HEK293 (cell line): ENCODE data around the gene HDGF.

Source experiments
- BCL11B ChIP-seq: fragments of 450-650 bp; formaldehyde crosslinking; IDR thresholded peaks from 2 replicates; pipeline ENCODE4 v1.5.1; 2016; ENCODE audit warnings: low read depth, missing biosample characterization, missing genetic modification characterization
- HOXC10 ChIP-seq: sonication (generic); formaldehyde crosslinking; IDR thresholded peaks from 2 replicates; pipeline ENCODE4 v1.8.1; 2023; ENCODE audit warnings: mild to moderate bottlenecking, missing genetic modification reagents
- PRDM1 ChIP-seq: fragments of 450-650 bp; formaldehyde crosslinking; IDR thresholded peaks from 2 replicates; pipeline ENCODE4; 2016; ENCODE audit warnings: missing biosample characterization, missing genetic modification characterization
- WT1 ChIP-seq: fragments of 450-650 bp; formaldehyde crosslinking; IDR thresholded peaks from 2 replicates; pipeline ENCODE4 v1.5.1; 2016; ENCODE audit warnings: missing biosample characterization, missing genetic modification characterization
- ZBTB1 ChIP-seq: fragments of 450-650 bp; formaldehyde crosslinking; IDR thresholded peaks from 2 replicates; pipeline ENCODE4 v1.5.1; 2016; ENCODE audit warnings: missing biosample characterization, missing genetic modification characterization
- ZBTB17 ChIP-seq: fragments of 450-650 bp; formaldehyde crosslinking; IDR thresholded peaks from 2 replicates; pipeline ENCODE4 v1.5.1; 2016; ENCODE audit warnings: missing biosample characterization, missing genetic modification characterization
- ZBTB20 ChIP-seq: fragments of 450-650 bp; formaldehyde crosslinking; IDR thresholded peaks from 2 replicates; pipeline ENCODE4 v1.5.1; 2016; ENCODE audit warnings: missing biosample characterization, missing genetic modification characterization
- ZBTB21 ChIP-seq: fragments of 450-650 bp; formaldehyde crosslinking; IDR thresholded peaks from 2 replicates; pipeline ENCODE4 v1.5.1; 2017; ENCODE audit warnings: missing biosample characterization, missing genetic modification characterization
- ZBTB26 ChIP-seq: fragments of 450-650 bp; formaldehyde crosslinking; optimal IDR thresholded peaks from 2 replicates; pipeline ENCODE3; 2016; ENCODE audit warnings: missing biosample characterization, mild to moderate bottlenecking, missing genetic modification characterization
- ZBTB8A ChIP-seq: fragments of 450-650 bp; formaldehyde crosslinking; IDR thresholded peaks from 2 replicates; pipeline ENCODE4 v1.5.1; 2016; ENCODE audit warnings: missing biosample characterization, missing genetic modification characterization
- ZFP37 ChIP-seq: fragments of 450-650 bp; formaldehyde crosslinking; IDR thresholded peaks from 2 replicates; pipeline ENCODE4 v1.5.1; 2016; ENCODE audit warnings: missing biosample characterization, missing genetic modification characterization
- ZNF112 ChIP-seq: fragments of 450-650 bp; formaldehyde crosslinking; IDR thresholded peaks from 2 replicates; pipeline ENCODE4 v1.5.0; 2017; ENCODE audit warnings: missing biosample characterization, missing genetic modification characterization
- ZNF138 ChIP-seq: fragments of 450-650 bp; formaldehyde crosslinking; IDR thresholded peaks from 2 replicates; pipeline ENCODE4 v1.5.1; 2016; ENCODE audit warnings: missing biosample characterization, missing genetic modification characterization, borderline replicate concordance
- ZNF169 ChIP-seq: fragments of 450-650 bp; formaldehyde crosslinking; IDR thresholded peaks from 2 replicates; pipeline ENCODE4 v1.5.1; 2016; ENCODE audit warnings: missing biosample characterization, missing genetic modification characterization
- ZNF223 ChIP-seq: fragments of 450-650 bp; formaldehyde crosslinking; IDR thresholded peaks from 2 replicates; pipeline ENCODE4 v1.5.1; 2016; ENCODE audit warnings: missing biosample characterization, missing genetic modification characterization
- ZNF274 ChIP-seq, 2 experiments: fragments of 200-500 bp in 1 of 2; fragments of 450-650 bp in 1 of 2; sonication (Bioruptor generic) in 1 of 2; formaldehyde crosslinking in 1 of 2; IDR thresholded peaks; 2 replicates each; pipeline versions ENCODE4 v1.5.1 to v1.6.1; 2014 to 2016; ENCODE audit warnings: borderline replicate concordance in 1 of 2, inconsistent platforms in 1 of 2, low read length in 1 of 2, missing biosample characterization in 1 of 2, missing genetic modification characterization in 1 of 2
- ZNF423 ChIP-seq: fragments of 450-650 bp; formaldehyde crosslinking; IDR thresholded peaks from 2 replicates; pipeline ENCODE4 v1.5.1; 2016; ENCODE audit warnings: missing biosample characterization, missing genetic modification characterization
- ZNF48 ChIP-seq: fragments of 450-650 bp; formaldehyde crosslinking; IDR thresholded peaks from 2 replicates; pipeline ENCODE4 v1.5.1; 2016; ENCODE audit warnings: missing biosample characterization, missing genetic modification characterization
- ZNF521 ChIP-seq: fragments of 450-650 bp; formaldehyde crosslinking; IDR thresholded peaks from 2 replicates; pipeline ENCODE4 v1.5.1; 2017; ENCODE audit warnings: missing biosample characterization, mild to moderate bottlenecking, missing genetic modification characterization
- ZNF571 ChIP-seq: fragments of 450-650 bp; formaldehyde crosslinking; IDR thresholded peaks from 2 replicates; pipeline ENCODE4 v1.5.0; 2017; ENCODE audit warnings: missing biosample characterization, missing genetic modification characterization
- ZNF621 ChIP-seq: fragments of 450-650 bp; formaldehyde crosslinking; IDR thresholded peaks from 2 replicates; pipeline ENCODE4 v1.5.1; 2017; ENCODE audit warnings: missing biosample characterization, missing genetic modification characterization
- ZNF645 ChIP-seq: fragments of 450-650 bp; formaldehyde crosslinking; IDR thresholded peaks from 2 replicates; pipeline ENCODE4; 2016; ENCODE audit warnings: missing biosample characterization, missing genetic modification characterization
- ZNF654 ChIP-seq: fragments of 450-650 bp; formaldehyde crosslinking; IDR thresholded peaks from 2 replicates; pipeline ENCODE4 v1.5.1; 2016; ENCODE audit warnings: low read depth, missing biosample characterization, missing genetic modification characterization
- ZNF658 ChIP-seq: fragments of 450-650 bp; formaldehyde crosslinking; IDR thresholded peaks from 2 replicates; pipeline ENCODE4; 2016; ENCODE audit warnings: missing biosample characterization, missing genetic modification characterization
- ZNF701 ChIP-seq: fragments of 450-650 bp; formaldehyde crosslinking; IDR thresholded peaks from 2 replicates; pipeline ENCODE4 v1.5.1; 2016; ENCODE audit warnings: missing biosample characterization, missing genetic modification characterization
- ZNF791 ChIP-seq: fragments of 450-650 bp; formaldehyde crosslinking; IDR thresholded peaks from 2 replicates; pipeline ENCODE4 v1.5.1; 2016; ENCODE audit warnings: missing biosample characterization, missing genetic modification characterization
- ZNF837 ChIP-seq: fragments of 450-650 bp; formaldehyde crosslinking; IDR thresholded peaks from 2 replicates; pipeline ENCODE4 v1.5.1; 2016; ENCODE audit warnings: missing biosample characterization, missing genetic modification characterization
- ZSCAN23 ChIP-seq: fragments of 450-650 bp; formaldehyde crosslinking; IDR thresholded peaks from 2 replicates; pipeline ENCODE4 v1.5.1; 2016; ENCODE audit warnings: missing biosample characterization, missing genetic modification characterization
- TF ChIP-seq, protein P1 (sequence below): fragments of 450-650 bp; formaldehyde crosslinking; IDR thresholded peaks from 2 replicates; pipeline ENCODE4 v1.5.1; 2017; ENCODE audit warnings: missing biosample characterization, missing genetic modification characterization
- TF ChIP-seq, protein P2 (sequence below): fragments of 450-650 bp; formaldehyde crosslinking; IDR thresholded peaks from 2 replicates; pipeline ENCODE4 v1.5.1; 2016; ENCODE audit warnings: missing biosample characterization, missing genetic modification characterization, borderline replicate concordance
- TF ChIP-seq, protein P3 (sequence below): fragments of 450-650 bp; formaldehyde crosslinking; IDR thresholded peaks from 2 replicates; pipeline ENCODE4 v1.5.1; 2017; ENCODE audit warnings: missing biosample characterization, mild to moderate bottlenecking, missing genetic modification characterization, moderate library complexity

The HDGF gene

GRCh38 chr1:156709757-156710489 is 41.6 kb downstream of the HDGF start (continued):
- no peak for TF ChIP-seq ZBTB26
- TF ChIP-seq ZNF645 (tag by site-specific recombination) = no peak
- no peak for TF ChIP-seq ZSCAN23
- no peak for TF ChIP-seq HOXC10 (CRISPR knock-in tag)
- no peak for TF ChIP-seq ZNF48 (tag by site-specific recombination)
- peak; percentile 65; the same call in 1 of the 2 replicates for TF ChIP-seq ZBTB17 (tag by site-specific recombination)
- no peak for TF ChIP-seq ZNF791
- no peak for TF ChIP-seq ZNF701 (tag by site-specific recombination)
- TF ChIP-seq WT1 (tag by site-specific recombination) = peak; percentile 77; the same call in 1 of the 2 replicates
- TF ChIP-seq, protein P1, sequence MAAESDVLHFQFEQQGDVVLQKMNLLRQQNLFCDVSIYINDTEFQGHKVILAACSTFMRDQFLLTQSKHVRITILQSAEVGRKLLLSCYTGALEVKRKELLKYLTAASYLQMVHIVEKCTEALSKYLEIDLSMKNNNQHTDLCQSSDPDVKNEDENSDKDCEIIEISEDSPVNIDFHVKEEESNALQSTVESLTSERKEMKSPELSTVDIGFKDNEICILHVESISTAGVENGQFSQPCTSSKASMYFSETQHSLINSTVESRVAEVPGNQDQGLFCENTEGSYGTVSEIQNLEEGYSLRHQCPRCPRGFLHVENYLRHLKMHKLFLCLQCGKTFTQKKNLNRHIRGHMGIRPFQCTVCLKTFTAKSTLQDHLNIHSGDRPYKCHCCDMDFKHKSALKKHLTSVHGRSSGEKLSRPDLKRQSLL (tag by site-specific recombination) = peak; percentile 30; the same call in 1 of the 2 replicates
- TF ChIP-seq ZNF169 (tag by site-specific recombination) = no peak
- TF ChIP-seq ZNF138 = no peak
- TF ChIP-seq BCL11B (tag by site-specific recombination) = no peak
- no peak for TF ChIP-seq ZBTB8A (tag by site-specific recombination)
- no peak for TF ChIP-seq PRDM1
- TF ChIP-seq ZNF654 = no peak
- TF ChIP-seq ZBTB21 (tag by site-specific recombination) = no peak
- TF ChIP-seq ZNF274 (IDR thresholded peaks at IDR 0.05; ENCODE audit: low read length) = no peak
- TF ChIP-seq ZNF274 (tag by site-specific recombination; IDR thresholded peaks at IDR 0.05; ENCODE audit: borderline replicate concordance) = no peak
- no peak for TF ChIP-seq ZNF658 (tag by site-specific recombination)
- TF ChIP-seq ZBTB1 (tag by site-specific recombination) = no peak
- TF ChIP-seq ZNF223 (tag by site-specific recombination) = no peak
- TF ChIP-seq ZBTB20 (tag by site-specific recombination) = no peak
- TF ChIP-seq, protein P2, sequence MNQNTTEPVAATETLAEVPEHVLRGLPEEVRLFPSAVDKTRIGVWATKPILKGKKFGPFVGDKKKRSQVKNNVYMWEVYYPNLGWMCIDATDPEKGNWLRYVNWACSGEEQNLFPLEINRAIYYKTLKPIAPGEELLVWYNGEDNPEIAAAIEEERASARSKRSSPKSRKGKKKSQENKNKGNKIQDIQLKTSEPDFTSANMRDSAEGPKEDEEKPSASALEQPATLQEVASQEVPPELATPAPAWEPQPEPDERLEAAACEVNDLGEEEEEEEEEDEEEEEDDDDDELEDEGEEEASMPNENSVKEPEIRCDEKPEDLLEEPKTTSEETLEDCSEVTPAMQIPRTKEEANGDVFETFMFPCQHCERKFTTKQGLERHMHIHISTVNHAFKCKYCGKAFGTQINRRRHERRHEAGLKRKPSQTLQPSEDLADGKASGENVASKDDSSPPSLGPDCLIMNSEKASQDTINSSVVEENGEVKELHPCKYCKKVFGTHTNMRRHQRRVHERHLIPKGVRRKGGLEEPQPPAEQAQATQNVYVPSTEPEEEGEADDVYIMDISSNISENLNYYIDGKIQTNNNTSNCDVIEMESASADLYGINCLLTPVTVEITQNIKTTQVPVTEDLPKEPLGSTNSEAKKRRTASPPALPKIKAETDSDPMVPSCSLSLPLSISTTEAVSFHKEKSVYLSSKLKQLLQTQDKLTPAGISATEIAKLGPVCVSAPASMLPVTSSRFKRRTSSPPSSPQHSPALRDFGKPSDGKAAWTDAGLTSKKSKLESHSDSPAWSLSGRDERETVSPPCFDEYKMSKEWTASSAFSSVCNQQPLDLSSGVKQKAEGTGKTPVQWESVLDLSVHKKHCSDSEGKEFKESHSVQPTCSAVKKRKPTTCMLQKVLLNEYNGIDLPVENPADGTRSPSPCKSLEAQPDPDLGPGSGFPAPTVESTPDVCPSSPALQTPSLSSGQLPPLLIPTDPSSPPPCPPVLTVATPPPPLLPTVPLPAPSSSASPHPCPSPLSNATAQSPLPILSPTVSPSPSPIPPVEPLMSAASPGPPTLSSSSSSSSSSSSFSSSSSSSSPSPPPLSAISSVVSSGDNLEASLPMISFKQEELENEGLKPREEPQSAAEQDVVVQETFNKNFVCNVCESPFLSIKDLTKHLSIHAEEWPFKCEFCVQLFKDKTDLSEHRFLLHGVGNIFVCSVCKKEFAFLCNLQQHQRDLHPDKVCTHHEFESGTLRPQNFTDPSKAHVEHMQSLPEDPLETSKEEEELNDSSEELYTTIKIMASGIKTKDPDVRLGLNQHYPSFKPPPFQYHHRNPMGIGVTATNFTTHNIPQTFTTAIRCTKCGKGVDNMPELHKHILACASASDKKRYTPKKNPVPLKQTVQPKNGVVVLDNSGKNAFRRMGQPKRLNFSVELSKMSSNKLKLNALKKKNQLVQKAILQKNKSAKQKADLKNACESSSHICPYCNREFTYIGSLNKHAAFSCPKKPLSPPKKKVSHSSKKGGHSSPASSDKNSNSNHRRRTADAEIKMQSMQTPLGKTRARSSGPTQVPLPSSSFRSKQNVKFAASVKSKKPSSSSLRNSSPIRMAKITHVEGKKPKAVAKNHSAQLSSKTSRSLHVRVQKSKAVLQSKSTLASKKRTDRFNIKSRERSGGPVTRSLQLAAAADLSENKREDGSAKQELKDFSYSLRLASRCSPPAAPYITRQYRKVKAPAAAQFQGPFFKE (tag by site-specific recombination) = no peak
- TF ChIP-seq ZNF837 (tag by site-specific recombination) = no peak
- no peak for TF ChIP-seq ZNF621 (tag by site-specific recombination)
- no peak for TF ChIP-seq ZNF571
- no peak for TF ChIP-seq ZNF112
- TF ChIP-seq ZNF423 (tag by site-specific recombination) = peak; percentile 46; the same call in 1 of the 2 replicates
- TF ChIP-seq, protein P3, sequence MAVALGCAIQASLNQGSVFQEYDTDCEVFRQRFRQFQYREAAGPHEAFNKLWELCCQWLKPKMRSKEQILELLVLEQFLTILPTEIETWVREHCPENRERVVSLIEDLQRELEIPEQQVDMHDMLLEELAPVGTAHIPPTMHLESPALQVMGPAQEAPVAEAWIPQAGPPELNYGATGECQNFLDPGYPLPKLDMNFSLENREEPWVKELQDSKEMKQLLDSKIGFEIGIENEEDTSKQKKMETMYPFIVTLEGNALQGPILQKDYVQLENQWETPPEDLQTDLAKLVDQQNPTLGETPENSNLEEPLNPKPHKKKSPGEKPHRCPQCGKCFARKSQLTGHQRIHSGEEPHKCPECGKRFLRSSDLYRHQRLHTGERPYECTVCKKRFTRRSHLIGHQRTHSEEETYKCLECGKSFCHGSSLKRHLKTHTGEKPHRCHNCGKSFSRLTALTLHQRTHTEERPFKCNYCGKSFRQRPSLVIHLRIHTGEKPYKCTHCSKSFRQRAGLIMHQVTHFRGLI (tag by site-specific recombination) = peak; percentile 79
- no peak for TF ChIP-seq ZNF521 (tag by site-specific recombination)
- TF ChIP-seq ZFP37 = no peak
